Stimulated activated CD4-positive, alpha-beta T cell treated with anti-CD3 and anti-CD28 coated beads, Interleukin-12 subunit alpha, Interleukin-12 subunit beta, amount 100 ng/mL, for 4 hours (primary cell): ENCODE results near the gene MICB.

Experiments
- DNase-seq: peaks from one replicate; pipeline ENCODE4 v3.0.0-alpha.2; 2020

MICB gene

GRCh38 chr6:31513456-31514165 lies 15.7 kb downstream of the MICB start:
- DNase-seq, result no peak

GRCh38 chr6:31521835-31522234 lies 23.9 kb downstream of the MICB start:
- no peak for DNase-seq

- DNase-seq, result no peak
Observed at GRCh38 chr6:31525553-31525931, 27.6 kb downstream of the MICB start.

- no peak for DNase-seq
Observed at GRCh38 chr6:31525932-31526591, 28.1 kb downstream of the MICB start.

GRCh38 chr6:31528307-31528777 lies 30.4 kb downstream of the MICB start:
- no peak for DNase-seq

- no peak for DNase-seq
Observed at GRCh38 chr6:31528821-31529328, 30.9 kb downstream of the MICB start, which contains the start of gene MCCD1. MCCD1 (plus strand) TSS chr6:31528962; CDS start chr6:31529015, 53 bp downstream.

GRCh38 chr6:31529329-31530150 lies 31.6 kb downstream of the MICB start:
- DNase-seq, result no peak

- DNase-seq, result no peak
Observed at GRCh38 chr6:31530659-31531058, 32.7 kb downstream of the MICB start.

- no peak for DNase-seq
Observed at GRCh38 chr6:31531162-31531561, 33.2 kb downstream of the MICB start.

GRCh38 chr6:31531771-31532643 lies 34.1 kb downstream of the MICB start:
- no peak for DNase-seq

GRCh38 chr6:31532644-31533454 lies 34.9 kb downstream of the MICB start:
- DNase-seq, result no peak

GRCh38 chr6:31533455-31533841 lies 35.5 kb downstream of the MICB start:
- no peak for DNase-seq

- no peak for DNase-seq
Observed at GRCh38 chr6:31534011-31534410, 36.1 kb downstream of the MICB start.

GRCh38 chr6:31534521-31535040 lies 36.6 kb downstream of the MICB start:
- DNase-seq, result no peak

- DNase-seq, result no peak
Observed at GRCh38 chr6:31535538-31536324, 37.8 kb downstream of the MICB start.

GRCh38 chr6:31538805-31539400 lies 41.0 kb downstream of the MICB start:
- DNase-seq, result no peak

GRCh38 chr6:31540640-31541039 lies 42.7 kb downstream of the MICB start:
- no peak for DNase-seq

GRCh38 chr6:31541059-31541657 lies 43.2 kb downstream of the MICB start:
- peak; percentile 46 for DNase-seq
